Measurements from ENCODE around the gene PTMS.

- TF ChIP-seq CTCF (conservative IDR thresholded peaks at IDR 0.05) (no peak), EZH2 (IDR thresholded peaks at IDR 0.05; ENCODE audit: low read depth) (no peak)
These were observed 24.5 kb downstream of the PTMS start for GRCh38 chr12:6790496-6791150.

Measured in PC-9 (cell line).